Measurements from ENCODE around the gene OR11G2. TPM values are rescaled to one million over a fixed set of nuclear protein-coding genes. Genes with fewer than 3 reads are reported as not detected.
A peak's percentile ranks its signal among the peaks of the same experiment; 100 is the strongest.

The OR11G2 gene
- total RNA-seq, 2 experiments from 2014 or later = not detected

- Histone ChIP-seq H3K4me1 (ENCODE audit: insufficient read depth, low read length, poor library complexity, severe bottlenecking) (no peaks in the 10 kb centered on the region), H4K20me1 (ENCODE audit: insufficient read depth, low read length) (no peaks in the 10 kb centered on the region), H2AFZ (ENCODE audit: low read length) (no peak overlapping the region), H3K4me3 (ENCODE audit: low read depth, low read length, poor library complexity, severe bottlenecking) (no peak overlapping the region), H3K9me3 (ENCODE audit: low read length) (no peaks in the 10 kb centered on the region), H3K9me2 (ENCODE audit: insufficient read depth, low read length) (no peaks in the 10 kb centered on the region), H3K27ac (ENCODE audit: low read depth, low read length, poor library complexity, severe bottlenecking) (no peak overlapping the region), H3K79me2 (ENCODE audit: insufficient read depth, low read depth, low read length) (no peaks in the 10 kb centered on the region), H3K36me3 (ENCODE audit: insufficient read depth, low read length) (no peaks in the 10 kb centered on the region), H3K4me2 (ENCODE audit: low read length) (no peak overlapping the region)
- intact Hi-C loops (cut with micrococcal nuclease; ENCODE audit: unreplicated experiment) = no loop called here
- POLR2A ChIA-PET = no interaction called here
- DNase-seq (ENCODE audit: low spot score) = no peak
- CTCF ChIA-PET (ENCODE audit: unreplicated experiment) = no interaction called here
- no TSS peak for BruUV-seq (replicated peaks)
- TF ChIP-seq CTCF (conservative IDR thresholded peaks at IDR 0.05; ENCODE audit: low read length) (peak; percentile 34; the same call in 1 of the 2 replicates), EZH2phosphoT487 (IDR thresholded peaks at IDR 0.05; ENCODE audit: borderline replicate concordance, low read depth, low read length) (no peak)
These were observed 5.2 kb downstream of the OR11G2 start for GRCh38 chr14:20195911-20196310.

DNA sequence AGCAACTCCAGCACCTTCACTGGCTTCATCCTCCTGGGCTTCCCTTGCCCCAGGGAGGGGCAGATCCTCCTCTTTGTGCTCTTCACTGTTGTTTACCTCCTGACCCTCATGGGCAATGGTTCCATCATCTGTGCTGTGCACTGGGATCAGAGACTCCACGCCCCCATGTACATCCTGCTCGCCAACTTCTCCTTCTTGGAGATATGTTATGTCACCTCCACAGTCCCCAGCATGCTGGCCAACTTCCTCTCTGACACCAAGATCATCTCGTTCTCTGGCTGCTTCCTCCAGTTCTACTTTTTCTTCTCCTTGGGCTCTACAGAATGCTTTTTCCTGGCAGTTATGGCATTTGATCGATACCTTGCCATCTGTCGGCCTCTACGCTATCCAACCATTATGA lies 6.8 kb downstream of the OR11G2 start:
- BruUV-seq (replicated peaks) = no TSS peak

More for the DNA sequence above, 6.8 kb downstream of the OR11G2 start:
- intact Hi-C loops (cut with micrococcal nuclease; ENCODE audit: unreplicated experiment) = no loop called here
- no peak for DNase-seq (ENCODE audit: low spot score)
- H3K9me2 ChIP-seq (ENCODE audit: insufficient read depth, low read length) = no peaks in the 10 kb centered on the region
- CTCF ChIA-PET (ENCODE audit: unreplicated experiment) = no interaction called here
- H3K4me3 ChIP-seq (ENCODE audit: low read depth, low read length, poor library complexity, severe bottlenecking) = no peak overlapping the region
- H3K36me3 ChIP-seq (ENCODE audit: insufficient read depth, low read length) = no peaks in the 10 kb centered on the region
- POLR2A ChIA-PET = interaction anchor here (1.3 kb wide), 1 partner anchor 16 kb away, joined by 7 read pairs; no protein-coding TSS in a partner anchor
- no peaks in the 10 kb centered on the region for H3K9me3 ChIP-seq (ENCODE audit: low read length)
- H3K4me1 ChIP-seq (ENCODE audit: insufficient read depth, low read length, poor library complexity, severe bottlenecking) = no peaks in the 10 kb centered on the region
- no peaks in the 10 kb centered on the region for H4K20me1 ChIP-seq (ENCODE audit: insufficient read depth, low read length)
- H3K79me2 ChIP-seq (ENCODE audit: insufficient read depth, low read depth, low read length) = no peaks in the 10 kb centered on the region
- no peak overlapping the region for H3K4me2 ChIP-seq (ENCODE audit: low read length)
- H2AFZ ChIP-seq (ENCODE audit: low read length) = no peak overlapping the region
- no peak overlapping the region for H3K27ac ChIP-seq (ENCODE audit: low read depth, low read length, poor library complexity, severe bottlenecking)
- TF ChIP-seq CTCF (conservative IDR thresholded peaks at IDR 0.05; ENCODE audit: low read length) = no peak
- TF ChIP-seq EZH2phosphoT487 (IDR thresholded peaks at IDR 0.05; ENCODE audit: borderline replicate concordance, low read depth, low read length) = no peak
